ENCODE results near the gene RAD51B. TPM values are rescaled to one million over a fixed set of nuclear protein-coding genes. Genes with fewer than 3 reads are reported as not detected.

RAD51B gene
- total RNA-seq, 4 donors from 2014 or later = 19.6 to 39.7 (median 25.4) TPM

DNA sequence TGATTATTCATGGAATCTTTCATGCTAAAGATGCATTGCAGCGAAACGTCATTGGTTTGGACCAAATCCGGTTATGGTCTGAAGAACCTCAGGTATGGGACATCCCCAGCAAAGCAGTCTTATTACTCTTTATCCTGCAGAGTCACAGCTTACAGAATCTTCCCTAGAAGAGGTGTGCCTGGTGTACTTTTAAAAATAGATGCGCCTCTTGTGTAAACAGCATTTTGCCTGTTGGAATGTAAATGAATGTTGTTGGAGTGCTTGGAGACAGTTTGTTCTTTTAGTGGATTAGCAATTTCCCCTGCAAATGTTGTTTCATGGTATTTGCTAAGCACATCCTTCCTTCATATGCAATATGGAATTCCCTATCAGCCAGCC lies 730.7 kb downstream of the RAD51B start:
- peaks cover 97% of the 10 kb centered on the region for H3K4me1 ChIP-seq
- peak overlapping the region; percentile 88 for H3K27ac ChIP-seq
- no peaks in the 10 kb centered on the region for H3K27me3 ChIP-seq
- no peaks in the 10 kb centered on the region for H3K9me3 ChIP-seq
- no peak overlapping the region for H3K4me3 ChIP-seq
- DNase-seq (ENCODE audit: low spot score in 2 of 2) = no peak
- TF ChIP-seq, protein P1, sequence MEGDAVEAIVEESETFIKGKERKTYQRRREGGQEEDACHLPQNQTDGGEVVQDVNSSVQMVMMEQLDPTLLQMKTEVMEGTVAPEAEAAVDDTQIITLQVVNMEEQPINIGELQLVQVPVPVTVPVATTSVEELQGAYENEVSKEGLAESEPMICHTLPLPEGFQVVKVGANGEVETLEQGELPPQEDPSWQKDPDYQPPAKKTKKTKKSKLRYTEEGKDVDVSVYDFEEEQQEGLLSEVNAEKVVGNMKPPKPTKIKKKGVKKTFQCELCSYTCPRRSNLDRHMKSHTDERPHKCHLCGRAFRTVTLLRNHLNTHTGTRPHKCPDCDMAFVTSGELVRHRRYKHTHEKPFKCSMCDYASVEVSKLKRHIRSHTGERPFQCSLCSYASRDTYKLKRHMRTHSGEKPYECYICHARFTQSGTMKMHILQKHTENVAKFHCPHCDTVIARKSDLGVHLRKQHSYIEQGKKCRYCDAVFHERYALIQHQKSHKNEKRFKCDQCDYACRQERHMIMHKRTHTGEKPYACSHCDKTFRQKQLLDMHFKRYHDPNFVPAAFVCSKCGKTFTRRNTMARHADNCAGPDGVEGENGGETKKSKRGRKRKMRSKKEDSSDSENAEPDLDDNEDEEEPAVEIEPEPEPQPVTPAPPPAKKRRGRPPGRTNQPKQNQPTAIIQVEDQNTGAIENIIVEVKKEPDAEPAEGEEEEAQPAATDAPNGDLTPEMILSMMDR (IDR thresholded peaks at IDR 0.05) = no peak
- TF ChIP-seq POLR2A (IDR thresholded peaks at IDR 0.05) (no peak), EP300 (IDR thresholded peaks at IDR 0.05) (peak; percentile 67), POLR2AphosphoS5 (IDR thresholded peaks at IDR 0.05) (peak in 2 of 3 donors; percentile 50 to 75)
- 53% methylated on average over 4 of the region's 4 CpGs for WGBS
- H3K36me3 ChIP-seq = no peaks in the 10 kb centered on the region

DNA sequence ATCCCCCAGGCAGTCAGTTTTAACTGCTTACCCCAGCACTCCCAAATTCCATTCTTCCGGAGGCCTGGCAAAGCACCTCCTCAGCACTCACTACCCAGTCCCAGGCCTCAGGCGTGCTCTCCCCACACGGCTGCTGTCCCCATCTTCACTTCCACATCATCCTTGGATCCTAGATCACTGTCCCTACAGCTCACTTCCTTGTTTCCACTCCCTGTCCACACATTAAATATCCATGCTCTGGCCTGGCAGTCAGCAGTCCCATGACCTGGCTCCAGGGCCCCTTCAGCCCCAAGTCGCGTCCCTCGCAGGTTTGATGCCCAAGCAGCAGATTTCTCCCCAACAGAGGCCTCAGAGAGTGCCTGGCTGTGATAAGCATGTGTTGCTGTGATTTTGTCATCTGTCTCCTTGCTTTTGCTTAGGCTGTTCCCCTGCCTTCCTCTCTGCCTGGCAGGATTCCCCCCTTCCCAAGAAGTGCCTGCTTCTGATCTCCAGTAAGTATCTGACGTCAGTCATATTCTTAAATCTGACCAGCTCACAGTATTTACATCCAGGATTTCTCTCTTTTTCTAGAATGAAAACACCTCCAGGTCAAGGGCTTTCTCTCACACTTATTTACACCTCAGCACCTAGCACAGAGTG lies 731.6 kb downstream of the RAD51B start:
- Histone ChIP-seq H3K9me3 (no peaks in the 10 kb centered on the region), H3K4me3 (no peak overlapping the region), H3K36me3 (no peaks in the 10 kb centered on the region), H3K27me3 (no peaks in the 10 kb centered on the region), H3K4me1 (peaks cover 97% of the 10 kb centered on the region), H3K27ac (peak overlapping the region; percentile 88)
- WGBS = 63% methylated on average over 7 of the region's 7 CpGs
- TF ChIP-seq POLR2A (IDR thresholded peaks at IDR 0.05) (no peak), EP300 (IDR thresholded peaks at IDR 0.05) (no peak), POLR2AphosphoS5 (IDR thresholded peaks at IDR 0.05) (no peak)
- TF ChIP-seq, protein P1 (IDR thresholded peaks at IDR 0.05) = no peak
- DNase-seq (ENCODE audit: low spot score in 2 of 2) = no peak

DNA sequence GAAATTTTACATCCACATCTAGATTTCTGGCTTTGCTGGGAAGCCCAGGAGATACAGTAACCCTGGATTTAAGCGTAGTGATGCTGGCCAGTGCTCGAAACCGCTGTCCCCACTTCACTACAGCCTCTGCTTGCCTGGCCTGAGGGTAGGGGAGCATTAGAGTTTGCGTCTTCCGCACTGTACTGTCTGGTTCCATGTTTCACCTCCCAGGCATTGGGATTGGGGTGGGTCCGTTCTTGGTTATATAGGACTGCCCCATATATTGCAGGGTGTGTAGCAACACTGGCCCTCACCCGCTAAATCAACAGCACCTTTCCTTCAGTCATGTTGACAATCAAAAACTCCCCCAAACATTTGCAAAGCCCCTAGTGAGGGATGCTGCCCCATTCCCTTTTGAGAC lies 732.5 kb downstream of the RAD51B start:
- Histone ChIP-seq H3K4me3 (no peak overlapping the region), H3K9me3 (no peaks in the 10 kb centered on the region), H3K27ac (peak overlapping the region; percentile 88), H3K36me3 (no peaks in the 10 kb centered on the region), H3K4me1 (peaks cover 89% of the 10 kb centered on the region), H3K27me3 (no peaks in the 10 kb centered on the region)
- TF ChIP-seq POLR2AphosphoS5 (IDR thresholded peaks at IDR 0.05) (no peak), EP300 (IDR thresholded peaks at IDR 0.05) (no peak), POLR2A (IDR thresholded peaks at IDR 0.05) (no peak)
- TF ChIP-seq, protein P1 (IDR thresholded peaks at IDR 0.05) = no peak
- WGBS = 91% methylated on average over 7 of the region's 7 CpGs
- DNase-seq (ENCODE audit: low spot score in 2 of 2) = no peak

DNA sequence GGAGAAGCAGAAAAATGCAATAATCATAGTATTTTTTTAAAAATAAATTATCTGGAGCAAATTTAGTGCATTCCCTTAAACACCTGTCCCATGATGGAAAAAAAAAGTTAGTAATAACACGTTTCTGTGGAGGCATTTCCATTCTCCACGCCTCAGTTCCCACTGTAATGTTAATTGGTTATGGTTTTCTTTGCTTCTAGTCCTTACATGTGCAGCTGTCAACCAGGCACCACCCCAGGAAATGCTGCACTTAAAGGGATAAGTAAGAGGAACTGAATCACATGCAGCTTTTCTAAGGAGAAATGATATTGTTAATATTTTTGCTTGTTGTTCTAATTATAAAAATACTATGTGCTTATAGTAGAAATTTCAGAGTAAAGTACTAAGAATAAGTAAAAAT lies 733.0 kb downstream of the RAD51B start:
- WGBS = 15% methylated on average over 2 of the region's 2 CpGs
- no peak overlapping the region for H3K4me3 ChIP-seq
- DNase-seq (ENCODE audit: low spot score in 2 of 2) = peak in 1 of 2 donors; percentile 59
- H3K27ac ChIP-seq = peak overlapping the region; percentile 88
- H3K36me3 ChIP-seq = no peaks in the 10 kb centered on the region
- no peaks in the 10 kb centered on the region for H3K27me3 ChIP-seq
- TF ChIP-seq POLR2A (IDR thresholded peaks at IDR 0.05) = no peak
- TF ChIP-seq, protein P1 (IDR thresholded peaks at IDR 0.05) = no peak
- no peak for TF ChIP-seq EP300 (IDR thresholded peaks at IDR 0.05)
- TF ChIP-seq POLR2AphosphoS5 (IDR thresholded peaks at IDR 0.05) = no peak
- H3K9me3 ChIP-seq = no peaks in the 10 kb centered on the region
- H3K4me1 ChIP-seq = peaks cover 84% of the 10 kb centered on the region

DNA sequence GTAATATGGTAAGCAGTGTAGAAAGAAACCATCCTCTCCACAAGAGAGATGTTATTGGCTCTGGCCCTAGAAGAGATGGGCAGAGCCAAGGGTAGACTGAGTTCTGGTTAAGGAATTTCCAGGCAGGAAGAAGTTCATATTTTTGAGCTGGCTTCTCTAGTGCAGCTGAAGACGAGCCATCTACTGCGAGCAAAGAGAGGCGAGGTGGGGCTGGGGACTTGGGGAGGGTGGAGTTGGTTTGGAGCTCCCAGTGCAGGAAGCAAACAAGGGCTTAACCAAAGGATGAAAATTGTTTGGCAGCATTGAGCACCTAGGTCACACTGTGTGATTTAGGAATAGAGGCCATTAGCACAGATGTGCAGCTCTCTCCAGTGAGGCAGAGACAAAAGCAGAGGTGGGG lies 733.7 kb downstream of the RAD51B start:
- 15% methylated on average over 3 of the region's 3 CpGs for WGBS
- peaks cover 77% of the 10 kb centered on the region for H3K4me1 ChIP-seq
- DNase-seq (ENCODE audit: low spot score in 2 of 2) = peak in 1 of 2 donors; percentile 81
- H3K9me3 ChIP-seq = no peaks in the 10 kb centered on the region
- H3K4me3 ChIP-seq = no peak overlapping the region
- H3K27me3 ChIP-seq = no peaks in the 10 kb centered on the region
- peak overlapping the region; percentile 88 for H3K27ac ChIP-seq
- H3K36me3 ChIP-seq = no peaks in the 10 kb centered on the region
- TF ChIP-seq, protein P1 (IDR thresholded peaks at IDR 0.05) = no peak
- TF ChIP-seq POLR2AphosphoS5 (IDR thresholded peaks at IDR 0.05) (no peak), POLR2A (IDR thresholded peaks at IDR 0.05) (no peak), EP300 (IDR thresholded peaks at IDR 0.05) (no peak)
